ENCODE measurements around the gene ECHS1. TPM values are rescaled to one million over a fixed set of nuclear protein-coding genes. Genes with fewer than 3 reads are reported as not detected.
"Not testable (repeated sequence)": the region's sequence is repeated elsewhere in the genome, so short reads cannot be mapped to it uniquely, and the experiment has no call there.

Gene ECHS1
- total RNA-seq, 6 experiments from 2014 or later: 293 to 780 (median 436) TPM

GRCh38 chr10:133377025-133377817 lies 4.1 kb upstream of the ECHS1 start:
- TF ChIP-seq CTCF (IDR thresholded peaks at IDR 0.05) (no peak), POLR2A (IDR thresholded peaks at IDR 0.05) (no peak)
- Histone ChIP-seq H3K9me3 (no peaks in the 10 kb centered on the region), H3K36me3 (no peaks in the 10 kb centered on the region), H3K4me1 (peaks cover 0 to 23% (median 8%) of the 10 kb centered on the region in 4 donors), H3K27ac (no peak overlapping the region), H3K27me3 (no peaks in the 10 kb centered on the region), H3K4me3 (no peak overlapping the region)
- ATAC-seq: no peak
- intact Hi-C loops (cut with DNase I): loop anchor here in 1 of 2 donors (10.0 kb wide), 1 partner anchor 52 kb away; no protein-coding TSS in a partner anchor
- DNase-seq: peak in 2 of 3 donors; percentile 27 to 49
- no CpG with 5 or more reads among the region's 30 CpGs for WGBS (ENCODE audit: insufficient coverage, low coverage, low lambda C conversion rate, missing lambda C conversion rate)

- H3K27me3 ChIP-seq, H3K36me3 ChIP-seq, DNase-seq, H3K4me3 ChIP-seq, H3K9me3 ChIP-seq, H3K27ac ChIP-seq, ATAC-seq: not testable (repeated sequence)
- intact Hi-C loops (cut with DNase I): loop anchor here in 1 of 2 donors (10.0 kb wide), 1 partner anchor 51 kb away; no protein-coding TSS in a partner anchor
- 95% methylated on average over 3 of the region's 5 CpGs for WGBS (ENCODE audit: insufficient coverage, low coverage, low lambda C conversion rate, missing lambda C conversion rate)
- H3K4me1 ChIP-seq: peaks cover 0 to 26% (median 11%) of the 10 kb centered on the region in 4 donors
Measured at GRCh38 chr10:133376183-133376582, 3.0 kb upstream of the ECHS1 start.

- DNase-seq: no peak
- Histone ChIP-seq H3K4me1 (peaks cover 0 to 29% (median 11%) of the 10 kb centered on the region in 4 donors), H3K27ac (no peak overlapping the region), H3K4me3 (no peak overlapping the region), H3K27me3 (no peaks in the 10 kb centered on the region), H3K36me3 (peaks cover 0 to 11% (median 4%) of the 10 kb centered on the region in 4 donors), H3K9me3 (no peaks in the 10 kb centered on the region)
- ATAC-seq: no peak
- TF ChIP-seq CTCF (IDR thresholded peaks at IDR 0.05) (no peak), POLR2A (IDR thresholded peaks at IDR 0.05) (no peak)
- intact Hi-C loops (cut with DNase I): loop anchor here in 1 of 2 donors (10.0 kb wide), 1 partner anchor 51 kb away; no protein-coding TSS in a partner anchor
- WGBS (ENCODE audit: insufficient coverage, low coverage, low lambda C conversion rate, missing lambda C conversion rate): 84% methylated on average over 10 of the region's 12 CpGs
Measured at GRCh38 chr10:133375357-133376115, 2.4 kb upstream of the ECHS1 start.

- Histone ChIP-seq H3K27ac (peak overlapping the region in 1 of 3 donors; percentile 43), H3K27me3 (no peaks in the 10 kb centered on the region), H3K9me3 (no peaks in the 10 kb centered on the region), H3K4me3 (peak overlapping the region; percentile 31 to 76 (median 66)), H3K4me1 (peaks cover 0 to 20% (median 6%) of the 10 kb centered on the region in 4 donors), H3K36me3 (peaks cover 0 to 36% (median 20%) of the 10 kb centered on the region in 4 donors)
- DNase-seq (peak; percentile 67 to 79 (median 78)), ATAC-seq (peak; percentile 6 to 51 (median 43))
- TF ChIP-seq CTCF (IDR thresholded peaks at IDR 0.05) (no peak), POLR2A (IDR thresholded peaks at IDR 0.05) (no peak)
- intact Hi-C loops (cut with DNase I): loop anchor here in 1 of 2 donors (10.0 kb wide), 1 partner anchor 48 kb away; no protein-coding TSS in a partner anchor
- 6% methylated on average over 9 of the region's 20 CpGs for WGBS (ENCODE audit: insufficient coverage, low coverage, low lambda C conversion rate, missing lambda C conversion rate)
Measured at GRCh38 chr10:133372507-133372906, 647 bp downstream of the ECHS1 start.

All from right lobe of liver (tissue), 6 donors.